Body of pancreas (tissue), 4 donors: ENCODE results near the gene TASP1. TPM values are rescaled to one million over a fixed set of nuclear protein-coding genes. Genes with fewer than 3 reads are reported as not detected.

ENCODE experiments used
- ATAC-seq: fragments of 150-250 bp; one replicate; pipeline ENCODE4 v1.9.1; 2016
- DNase-seq, 4 donors: peaks; one replicate each; pipeline ENCODE4 v3.0.0-alpha.2; 2019
- H3K27ac ChIP-seq, 4 donors: fragments of 200-600 bp; sonication (generic); 1 replicate in 3 of 4; 2 replicates in 1 of 4; pipeline versions ENCODE4 v1.5.1 to v1.6.1; 2016 to 2019; ENCODE audit warnings: mild to moderate bottlenecking in 1 of 4, mixed read lengths in 1 of 4, moderate library complexity in 1 of 4
- H3K27me3 ChIP-seq, 2 donors: fragments of 200-600 bp; sonication (generic); one replicate each; pipeline ENCODE4 v1.6.0; 2016; ENCODE audit warnings: mild to moderate bottlenecking in 1 of 2
- H3K36me3 ChIP-seq, 2 donors: fragments of 200-600 bp; sonication (generic); replicated peaks in 1 of 2; 2 replicates each; pipeline ENCODE4 v1.5.1; 2016; ENCODE audit warnings: low read depth in 2 of 2; ENCODE audit not compliant: insufficient read depth in 1 of 2
- H3K4me1 ChIP-seq: fragments of 200-600 bp; sonication (generic); one replicate; pipeline ENCODE4 v1.6.0; 2016
- H3K4me3 ChIP-seq, 2 donors: fragments of 200-600 bp; sonication (generic); 1 replicate in 1 of 2; 2 replicates in 1 of 2; pipeline ENCODE4 v1.5.1; 2016 to 2019
- H3K9me3 ChIP-seq, 3 donors: fragments of 200-600 bp; sonication (generic); 1 replicate in 2 of 3; 2 replicates in 1 of 3; pipeline ENCODE4 v1.5.1; 2016
- CTCF ChIP-seq, 7 experiments: fragments of 450-650 bp in 4 of 7; fragments of 200-600 bp in 3 of 7; sonication (generic) in 3 of 7; IDR thresholded peaks; one replicate each; pipeline ENCODE4 v1.5.1; 2016 to 2019; ENCODE audit warnings: antibody characterized with exemption in 7 of 7
- POLR2A ChIP-seq, 3 donors: fragments of 450-650 bp; IDR thresholded peaks; one replicate each; pipeline ENCODE4 v1.6.1; 2016; ENCODE audit warnings: antibody characterized with exemption in 3 of 3, mild to moderate bottlenecking in 2 of 3
- WGBS, 2 donors: methylation state at CpG; one replicate each; pipeline ENCODE4 v1.1.5; 2017; 5-methylcytosine and 5-hydroxymethylcytosine counted together
- intact Hi-C: fragments of 100-400 bp; cut with DNase I; formaldehyde crosslinking; loops from one replicate; pipeline ENCODE4 v1.15.1; 2023
- total RNA-seq, 2 donors: library from RNA; depleted of rRNA; stranded (reverse); fragments of >200 nt; gene quantifications; one replicate each; pipeline ENCODE4 v1.1.0, GENCODE V29; 2016

The TASP1 gene
- total RNA-seq, 2 donors from 2014 or later, result 8.0 to 11.5 TPM

GRCh38 chr20:13412806-13413445, 225.8 kb downstream of the TASP1 start:
- ATAC-seq (no peak), DNase-seq (no peak)
- no peaks in the 10 kb centered on the region for H3K9me3 ChIP-seq
- peaks cover 4% of the 10 kb centered on the region for H3K4me1 ChIP-seq
- no peak for TF ChIP-seq CTCF (IDR thresholded peaks at IDR 0.05)
- no peak for TF ChIP-seq POLR2A (IDR thresholded peaks at IDR 0.05)
- H3K27me3 ChIP-seq, result no peaks in the 10 kb centered on the region
- 66 to 77% methylated on average over 3 of the region's 3 CpGs for WGBS, 2 donors
- H3K36me3 ChIP-seq, result no peaks in the 10 kb centered on the region
- no peak overlapping the region for H3K4me3 ChIP-seq
- H3K27ac ChIP-seq, result no peak overlapping the region
- intact Hi-C loops, result no loop called here

- no peak for DNase-seq
- intact Hi-C loops, result no loop called here
- H3K4me3 ChIP-seq, result no peak overlapping the region
- H3K27ac ChIP-seq, result no peak overlapping the region
- no peaks in the 10 kb centered on the region for H3K36me3 ChIP-seq
- WGBS, 2 donors, result 90 to 96% methylated on average over 4 of the region's 4 CpGs
- no peaks in the 10 kb centered on the region for H3K9me3 ChIP-seq
- no peaks in the 10 kb centered on the region for H3K27me3 ChIP-seq
- TF ChIP-seq CTCF (IDR thresholded peaks at IDR 0.05), result no peak
- TF ChIP-seq POLR2A (IDR thresholded peaks at IDR 0.05), result no peak
- no peaks in the 10 kb centered on the region for H3K4me1 ChIP-seq
- no peak for ATAC-seq
These were observed 234.4 kb downstream of the TASP1 start for GRCh38 chr20:13404293-13404692.

GRCh38 chr20:13403453-13403852, 235.3 kb downstream of the TASP1 start:
- no peaks in the 10 kb centered on the region for H3K27me3 ChIP-seq
- intact Hi-C loops, result no loop called here
- H3K4me1 ChIP-seq, result no peaks in the 10 kb centered on the region
- DNase-seq, result no peak
- H3K4me3 ChIP-seq, result no peak overlapping the region
- no peak overlapping the region for H3K27ac ChIP-seq
- no peaks in the 10 kb centered on the region for H3K36me3 ChIP-seq
- ATAC-seq, result no peak
- TF ChIP-seq CTCF (IDR thresholded peaks at IDR 0.05) (no peak), POLR2A (IDR thresholded peaks at IDR 0.05) (no peak)
- no peaks in the 10 kb centered on the region for H3K9me3 ChIP-seq
- 76 to 98% methylated on average over 2 of the region's 2 CpGs for WGBS, 2 donors

GRCh38 chr20:13402986-13403385, 235.7 kb downstream of the TASP1 start:
- TF ChIP-seq CTCF (IDR thresholded peaks at IDR 0.05) (no peak), POLR2A (IDR thresholded peaks at IDR 0.05) (no peak)
- Histone ChIP-seq H3K27ac (no peak overlapping the region), H3K4me1 (no peaks in the 10 kb centered on the region), H3K9me3 (no peaks in the 10 kb centered on the region), H3K4me3 (no peak overlapping the region), H3K27me3 (no peaks in the 10 kb centered on the region), H3K36me3 (no peaks in the 10 kb centered on the region)
- ATAC-seq (no peak), DNase-seq (no peak)
- WGBS, 2 donors, result 83 to 90% methylated on average over 2 of the region's 2 CpGs
- intact Hi-C loops, result no loop called here

GRCh38 chr20:13402171-13402760, 236.5 kb downstream of the TASP1 start:
- 83 to 85% methylated on average over 5 of the region's 5 CpGs for whole genome bisulfite sequencing, 2 donors
- H3K27me3 ChIP-seq, result no peaks in the 10 kb centered on the region
- ATAC-seq (no peak), DNase-seq (peak in 1 of 4 donors; percentile 11)
- H3K36me3 ChIP-seq, result no peaks in the 10 kb centered on the region
- no peak for TF ChIP-seq POLR2A (IDR thresholded peaks at IDR 0.05)
- no peak for TF ChIP-seq CTCF (IDR thresholded peaks at IDR 0.05)
- H3K4me1 ChIP-seq, result no peaks in the 10 kb centered on the region
- no peak overlapping the region for H3K27ac ChIP-seq
- no peak overlapping the region for H3K4me3 ChIP-seq
- no peaks in the 10 kb centered on the region for H3K9me3 ChIP-seq
- intact Hi-C loops, result no loop called here
